K562 (cell line): Measurements from ENCODE around the gene FAM151A. TPM values are rescaled to one million over a fixed set of nuclear protein-coding genes. Genes with fewer than 3 reads are reported as not detected.

Source experiments
- ATAC-seq: fragments of 200-7000 bp; cut with Tn5 transposase; 3 replicates; pipeline ENCODE4 v1.9.1; 2020; ENCODE audit warnings: moderate library complexity
- BruUV-seq: library from RNA; stranded (reverse); fragments of 400-500 nt; replicated peaks from 2 replicates; lab custom pipeline; 2021; lab: Mats Ljungman, UMichigan
- CTCF ChIA-PET: fragments of 300-600 bp; formaldehyde crosslinking; extraction: SDS; loops from one replicate; lab custom pipeline; 2021; ENCODE audit warnings: low intra/inter-chr PET ratio; lab: Yijun Ruan, JAX
- POLR2A ChIA-PET: fragments of 300-600, 350-650 bp; sonication (Branson Sonifier 250); formaldehyde crosslinking; extraction: SDS; loops from one replicate; lab custom pipeline; 2021; ENCODE audit warnings: antibody characterized with exemption, inconsistent platforms; lab: Yijun Ruan, JAX
- DNase-seq, 4 experiments: peaks; one replicate each; pipeline versions ENCODE4 v3.0.0 to v3.0.0-alpha.2; 2011 to 2018; ENCODE audit warnings: low spot score in 3 of 4, mixed read lengths in 3 of 4; ENCODE audit errors: extremely low read depth in 1 of 4
- FAIRE-seq: peaks from 2 replicates; lab custom pipeline; 2011; peaks lifted over from hg19 to GRCh38; lab: Jason Lieb, UNC
- H2AFZ ChIP-seq: 2 replicates; pipeline ENCODE4 v1.6.0; 2011; ENCODE audit warnings: low read depth, low read length, control low read depth, inconsistent platforms
- H3K27ac ChIP-seq: fragments of 200-600 bp; 3 replicates; pipeline ENCODE4 v1.8.0; 2011; ENCODE audit warnings: low read depth, mild to moderate bottlenecking, control low read depth, inconsistent platforms, low read length, moderate library complexity, mixed read lengths; ENCODE audit errors: extremely low read depth
- H3K27me3 ChIP-seq, 2 experiments: fragments of 300-600 bp in 1 of 2; 2 replicates in 1 of 2; 3 replicates in 1 of 2; pipeline versions ENCODE4 v1.6.0 to v1.8.0; 2011; ENCODE audit warnings: inconsistent platforms in 2 of 2, low read length in 2 of 2, mild to moderate bottlenecking in 1 of 2, mixed read lengths in 1 of 2, moderate library complexity in 1 of 2; ENCODE audit not compliant: control insufficient read depth in 2 of 2, insufficient read depth in 2 of 2
- H3K36me3 ChIP-seq: fragments of 300-600 bp; 3 replicates; pipeline ENCODE4 v1.8.0; 2011; ENCODE audit warnings: mild to moderate bottlenecking, low read length, inconsistent platforms; ENCODE audit not compliant: control insufficient read depth, insufficient read depth
- H3K4me1 ChIP-seq, 2 experiments: fragments of 200-600 bp in 1 of 2; replicated peaks in 1 of 2; 2 replicates in 1 of 2; 3 replicates in 1 of 2; pipeline versions ENCODE4 v1.5.1 to v1.8.0; 2011; ENCODE audit warnings: inconsistent platforms in 2 of 2, low read length in 2 of 2, mild to moderate bottlenecking in 1 of 2, mixed read lengths in 1 of 2, moderate library complexity in 1 of 2; ENCODE audit not compliant: control insufficient read depth in 2 of 2, insufficient read depth in 2 of 2
- H3K4me2 ChIP-seq: 2 replicates; pipeline ENCODE4 v1.6.1; 2011; ENCODE audit warnings: low read length, control low read depth, inconsistent platforms, mixed read lengths; ENCODE audit not compliant: insufficient read depth
- H3K4me3 ChIP-seq: fragments of 200-600 bp; sonication (generic), shearing (Covaris generic); 2 replicates; pipeline ENCODE4 v1.5.1; 2016; ENCODE audit warnings: control low read depth, inconsistent platforms
- H3K79me2 ChIP-seq: fragments of 200-600 bp; 3 replicates; pipeline ENCODE4 v1.8.0; 2011; ENCODE audit warnings: low read length, inconsistent platforms; ENCODE audit not compliant: control insufficient read depth, insufficient read depth
- H3K9ac ChIP-seq, 2 experiments: 2 replicates each; pipeline versions ENCODE4 v1.6.0 to v1.6.1; 2011; ENCODE audit warnings: low read depth in 2 of 2, low read length in 2 of 2, control low read depth in 1 of 2, inconsistent platforms in 1 of 2, mild to moderate bottlenecking in 1 of 2, mixed read lengths in 1 of 2; ENCODE audit not compliant: insufficient read depth in 1 of 2
- H3K9me1 ChIP-seq: one replicate; pipeline ENCODE4 v1.6.0; 2011; ENCODE audit warnings: inconsistent platforms, mild to moderate bottlenecking, low read length, moderate library complexity; ENCODE audit not compliant: control insufficient read depth, insufficient read depth
- H3K9me3 ChIP-seq: replicated peaks from 2 replicates; pipeline ENCODE4 v1.5.1; 2011; ENCODE audit warnings: low read depth, low read length, inconsistent platforms; ENCODE audit not compliant: control insufficient read depth, insufficient read depth
- H4K20me1 ChIP-seq: replicated peaks from 2 replicates; pipeline ENCODE4 v1.6.1; 2011; ENCODE audit warnings: low read length, inconsistent platforms, mixed read lengths; ENCODE audit not compliant: control insufficient read depth, insufficient read depth
- MED1 ChIP-seq: sonication (generic); formaldehyde crosslinking; IDR thresholded peaks from 2 replicates; pipeline ENCODE4 v1.8.1; 2023; ENCODE audit warnings: missing genetic modification reagents, borderline replicate concordance
- NFRKB ChIP-seq: fragments of 450-650 bp; IDR thresholded peaks from 2 replicates; pipeline ENCODE4 v1.6.1; 2016; ENCODE audit warnings: low read depth
- POLR2A ChIP-seq: fragments of 450-650 bp; conservative IDR thresholded peaks from 2 replicates; pipeline ENCODE4 v1.6.1; 2016
- RB1 ChIP-seq: fragments of 450-650 bp; IDR thresholded peaks from 2 replicates; pipeline ENCODE4 v1.6.1; 2017; ENCODE audit warnings: low read depth, mild to moderate bottlenecking
- ZNF41 ChIP-seq: fragments of 250-450 bp; sonication (Bioruptor Pico); conservative IDR thresholded peaks from 2 replicates; pipeline ENCODE4 v1.4.0; 2020; ENCODE audit warnings: mild to moderate bottlenecking
- WGBS: fragments of 100-300 bp; shearing (Covaris generic); methylation state at CpG from one replicate; pipeline ENCODE4 v1.1.6; 2016; ENCODE audit warnings: low coverage, mixed read lengths; ENCODE audit not compliant: insufficient coverage; ENCODE audit errors: missing lambda C conversion rate; 5-methylcytosine and 5-hydroxymethylcytosine counted together
- in situ Hi-C: fragments of 300-500 bp; cut with MboI; formaldehyde crosslinking; loops from 4 replicates; pipeline ENCODE4 v1.15.0; 2018; ENCODE audit warnings: inconsistent platforms, mixed read lengths
- intact Hi-C: fragments of 100-400 bp; cut with micrococcal nuclease; formaldehyde crosslinking; loops from 2 replicates; pipeline ENCODE4 v1.14.2; 2022
- polyA plus RNA-seq, 8 experiments: library from polyadenylated mRNA; depleted of rRNA in 4 of 8; stranded (reverse) in 5 of 8; unstranded in 3 of 8; fragments of >200 nt; fragmentation: Nextera tagmentation in 2 of 8; fragmentation: Illumina TruSeq in 1 of 8; extraction: Ambion mirVana in 2 of 8; extraction: Trizol in 1 of 8; gene quantifications; 2 replicates each; pipeline versions ENCODE4 v1.2.1 to v1.2.3, GENCODE V29; 2011 to 2014; ENCODE audit warnings: inconsistent platforms in 1 of 8, missing spikeins in 1 of 8
- total RNA-seq, 7 experiments: library from RNA; depleted of rRNA in 6 of 7; stranded (reverse); fragments of >200 nt in 6 of 7; fragmentation: Illumina TruSeq in 2 of 7; extraction: Trizol in 2 of 7; gene quantifications; 2 replicates each; pipeline versions ENCODE4 v1.2.1 to v1.2.3, GENCODE V29; 2011 to 2021; ENCODE audit warnings: low replicate concordance in 1 of 7
- TF ChIP-seq, protein P1 (sequence below): sonication (generic); formaldehyde crosslinking; IDR thresholded peaks from 2 replicates; pipeline ENCODE4 v1.8.0; 2023; ENCODE audit warnings: missing genetic modification reagents, mild to moderate bottlenecking, borderline replicate concordance

The FAM151A gene
- total and polyA plus RNA-seq, 9 of the 15 experiments (the other 6 are each of a cell fraction or from before 2014, with no cell fraction given) = not detected

DNA sequence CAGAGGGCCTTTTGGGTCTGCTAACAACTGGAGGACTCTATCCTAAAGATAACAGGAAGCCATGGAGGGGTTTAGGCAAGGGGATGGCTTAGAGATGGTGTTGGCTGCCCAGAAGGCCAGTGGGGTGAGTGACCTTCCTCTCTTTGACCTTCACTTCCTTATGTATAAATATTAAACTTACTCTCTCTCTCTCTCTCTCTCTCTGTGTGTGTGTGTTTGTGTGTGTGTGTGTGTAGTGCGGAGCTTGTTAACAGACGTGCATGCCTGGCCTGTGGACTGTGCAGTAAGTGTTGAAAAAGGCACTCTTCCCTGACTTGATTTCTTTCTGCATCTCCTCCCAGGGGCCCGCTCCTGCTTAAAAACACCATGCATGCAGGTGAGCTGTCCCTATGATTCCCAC is 28.3 kb upstream of the FAM151A start:
- no peak for FAIRE-seq
- Histone ChIP-seq H3K79me2 (no peaks in the 10 kb centered on the region), H3K36me3 (no peaks in the 10 kb centered on the region), H3K4me3 (no peak overlapping the region), H3K9me1 (no peaks in the 10 kb centered on the region), H3K4me2 (no peak overlapping the region), H3K9me3 (no peaks in the 10 kb centered on the region), H3K9ac (no peak overlapping the region), H3K4me1 (no peaks in the 10 kb centered on the region), H3K27ac (no peak overlapping the region), H3K27me3 (peaks cover 9 to 16% of the 10 kb centered on the region in 2 experiments), H2AFZ (no peak overlapping the region), H4K20me1 (no peaks in the 10 kb centered on the region)
- no peak for ATAC-seq
- in situ Hi-C loops (no loop called here), intact Hi-C loops (no loop called here)
- TF ChIP-seq NFRKB = no peak
- no peak for TF ChIP-seq POLR2A
- no peak for TF ChIP-seq RB1
- TF ChIP-seq, protein P1, sequence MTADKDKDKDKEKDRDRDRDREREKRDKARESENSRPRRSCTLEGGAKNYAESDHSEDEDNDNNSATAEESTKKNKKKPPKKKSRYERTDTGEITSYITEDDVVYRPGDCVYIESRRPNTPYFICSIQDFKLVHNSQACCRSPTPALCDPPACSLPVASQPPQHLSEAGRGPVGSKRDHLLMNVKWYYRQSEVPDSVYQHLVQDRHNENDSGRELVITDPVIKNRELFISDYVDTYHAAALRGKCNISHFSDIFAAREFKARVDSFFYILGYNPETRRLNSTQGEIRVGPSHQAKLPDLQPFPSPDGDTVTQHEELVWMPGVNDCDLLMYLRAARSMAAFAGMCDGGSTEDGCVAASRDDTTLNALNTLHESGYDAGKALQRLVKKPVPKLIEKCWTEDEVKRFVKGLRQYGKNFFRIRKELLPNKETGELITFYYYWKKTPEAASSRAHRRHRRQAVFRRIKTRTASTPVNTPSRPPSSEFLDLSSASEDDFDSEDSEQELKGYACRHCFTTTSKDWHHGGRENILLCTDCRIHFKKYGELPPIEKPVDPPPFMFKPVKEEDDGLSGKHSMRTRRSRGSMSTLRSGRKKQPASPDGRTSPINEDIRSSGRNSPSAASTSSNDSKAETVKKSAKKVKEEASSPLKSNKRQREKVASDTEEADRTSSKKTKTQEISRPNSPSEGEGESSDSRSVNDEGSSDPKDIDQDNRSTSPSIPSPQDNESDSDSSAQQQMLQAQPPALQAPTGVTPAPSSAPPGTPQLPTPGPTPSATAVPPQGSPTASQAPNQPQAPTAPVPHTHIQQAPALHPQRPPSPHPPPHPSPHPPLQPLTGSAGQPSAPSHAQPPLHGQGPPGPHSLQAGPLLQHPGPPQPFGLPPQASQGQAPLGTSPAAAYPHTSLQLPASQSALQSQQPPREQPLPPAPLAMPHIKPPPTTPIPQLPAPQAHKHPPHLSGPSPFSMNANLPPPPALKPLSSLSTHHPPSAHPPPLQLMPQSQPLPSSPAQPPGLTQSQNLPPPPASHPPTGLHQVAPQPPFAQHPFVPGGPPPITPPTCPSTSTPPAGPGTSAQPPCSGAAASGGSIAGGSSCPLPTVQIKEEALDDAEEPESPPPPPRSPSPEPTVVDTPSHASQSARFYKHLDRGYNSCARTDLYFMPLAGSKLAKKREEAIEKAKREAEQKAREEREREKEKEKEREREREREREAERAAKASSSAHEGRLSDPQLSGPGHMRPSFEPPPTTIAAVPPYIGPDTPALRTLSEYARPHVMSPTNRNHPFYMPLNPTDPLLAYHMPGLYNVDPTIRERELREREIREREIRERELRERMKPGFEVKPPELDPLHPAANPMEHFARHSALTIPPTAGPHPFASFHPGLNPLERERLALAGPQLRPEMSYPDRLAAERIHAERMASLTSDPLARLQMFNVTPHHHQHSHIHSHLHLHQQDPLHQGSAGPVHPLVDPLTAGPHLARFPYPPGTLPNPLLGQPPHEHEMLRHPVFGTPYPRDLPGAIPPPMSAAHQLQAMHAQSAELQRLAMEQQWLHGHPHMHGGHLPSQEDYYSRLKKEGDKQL (CRISPR knock-in tag) = no peak
- TF ChIP-seq ZNF41 = no peak
- TF ChIP-seq MED1 (CRISPR knock-in tag) = no peak
- peak in 2 of 4 experiments; percentile 5 to 6 for DNase-seq
- 6% methylated on average over 3 of the region's 3 CpGs for WGBS
- CTCF ChIA-PET = no interaction called here
- POLR2A ChIA-PET = interaction anchor here (1.2 kb wide), 1 partner anchor 41 kb away, joined by 3 read pairs; no protein-coding TSS in a partner anchor
- BruUV-seq = no TSS peak
